ENCODE results near the gene TGFBRAP1. TPM values are rescaled to one million over a fixed set of nuclear protein-coding genes. Genes with fewer than 3 reads are reported as not detected.

TGFBRAP1 gene
- total RNA-seq, 1 donor from 2014 or later, result 13.8 TPM

DNA sequence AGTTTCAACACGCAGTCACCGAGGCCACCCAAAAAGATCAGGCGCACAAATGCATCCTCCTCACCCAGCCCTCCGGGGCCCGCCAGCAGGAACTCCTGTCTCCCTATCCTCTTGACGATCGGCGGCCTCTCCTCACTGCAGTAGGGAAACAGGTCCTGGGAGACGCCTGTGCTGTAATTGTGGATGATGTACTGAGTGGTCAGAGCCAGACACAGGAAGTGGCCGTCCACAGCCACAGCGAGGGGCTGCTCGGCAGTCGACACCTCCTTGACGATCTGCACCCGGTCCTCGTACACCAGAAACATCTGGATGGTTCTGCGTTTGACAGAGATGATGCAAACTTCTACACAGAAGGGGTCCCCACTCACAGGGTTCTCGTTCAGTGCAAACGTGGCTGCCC, 22.0 kb downstream of the TGFBRAP1 start:
- Histone ChIP-seq H3K4me1 (no peaks in the 10 kb centered on the region), H4K20me1 (ENCODE audit: low read depth) (peaks cover 9% of the 10 kb centered on the region), H3K27me3 (no peaks in the 10 kb centered on the region), H3K4me3 (no peak overlapping the region), H3K27ac (no peak overlapping the region), H3K36me3 (no peaks in the 10 kb centered on the region), H3K9me3 (ENCODE audit: low read depth) (no peaks in the 10 kb centered on the region), H3K4me2 (no peak overlapping the region), H3K9ac (no peak overlapping the region), H3K79me2 (ENCODE audit: low read depth) (peaks cover 25% of the 10 kb centered on the region), H3F3A (ENCODE audit: low read depth) (no peaks in the 10 kb centered on the region), H2AFZ (replicated peaks) (no peak overlapping the region)
- Mint-ChIP-seq H3K4me3 (no peak overlapping the region), H3K9me3 (no peaks in the 10 kb centered on the region), H3K4me1 (peaks cover 15% of the 10 kb centered on the region), H3K27me3 (ENCODE audit: insufficient read depth, low read depth) (no peaks in the 10 kb centered on the region), H3K27ac (no peak overlapping the region), H3K36me3 (peaks cover 19% of the 10 kb centered on the region)
- no peak for DNase-seq (ENCODE audit: low spot score)
- TF ChIP-seq, protein P1, sequence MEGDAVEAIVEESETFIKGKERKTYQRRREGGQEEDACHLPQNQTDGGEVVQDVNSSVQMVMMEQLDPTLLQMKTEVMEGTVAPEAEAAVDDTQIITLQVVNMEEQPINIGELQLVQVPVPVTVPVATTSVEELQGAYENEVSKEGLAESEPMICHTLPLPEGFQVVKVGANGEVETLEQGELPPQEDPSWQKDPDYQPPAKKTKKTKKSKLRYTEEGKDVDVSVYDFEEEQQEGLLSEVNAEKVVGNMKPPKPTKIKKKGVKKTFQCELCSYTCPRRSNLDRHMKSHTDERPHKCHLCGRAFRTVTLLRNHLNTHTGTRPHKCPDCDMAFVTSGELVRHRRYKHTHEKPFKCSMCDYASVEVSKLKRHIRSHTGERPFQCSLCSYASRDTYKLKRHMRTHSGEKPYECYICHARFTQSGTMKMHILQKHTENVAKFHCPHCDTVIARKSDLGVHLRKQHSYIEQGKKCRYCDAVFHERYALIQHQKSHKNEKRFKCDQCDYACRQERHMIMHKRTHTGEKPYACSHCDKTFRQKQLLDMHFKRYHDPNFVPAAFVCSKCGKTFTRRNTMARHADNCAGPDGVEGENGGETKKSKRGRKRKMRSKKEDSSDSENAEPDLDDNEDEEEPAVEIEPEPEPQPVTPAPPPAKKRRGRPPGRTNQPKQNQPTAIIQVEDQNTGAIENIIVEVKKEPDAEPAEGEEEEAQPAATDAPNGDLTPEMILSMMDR (IDR thresholded peaks at IDR 0.05), result no peak
- TF ChIP-seq EZH2 (IDR thresholded peaks at IDR 0.05) (no peak), EZH2phosphoT487 (IDR thresholded peaks at IDR 0.05) (no peak)

DNA sequence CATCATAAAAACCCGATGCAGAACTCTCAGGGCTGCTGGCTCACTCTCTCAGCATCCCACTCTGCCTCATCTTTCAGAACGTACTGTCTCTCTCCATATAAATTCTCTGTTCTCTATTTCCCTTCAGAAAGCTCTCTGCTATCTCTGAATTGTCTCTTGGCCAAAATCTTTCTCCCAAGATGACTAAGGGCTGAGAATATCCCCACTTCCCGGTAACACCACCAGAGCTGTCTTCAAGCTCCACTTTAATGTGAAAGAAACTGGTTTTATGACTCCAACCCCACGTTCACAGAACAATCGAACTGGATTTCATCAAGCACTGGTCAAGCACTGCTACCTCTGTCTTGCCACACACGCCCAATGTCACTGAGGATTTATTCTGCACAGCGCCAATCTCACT, 22.4 kb downstream of the TGFBRAP1 start:
- DNase-seq (ENCODE audit: low spot score), result no peak
- H3K9me3 Mint-ChIP-seq, result no peaks in the 10 kb centered on the region
- TF ChIP-seq EZH2phosphoT487 (IDR thresholded peaks at IDR 0.05) (no peak), EZH2 (IDR thresholded peaks at IDR 0.05) (no peak)
- TF ChIP-seq, protein P1 (IDR thresholded peaks at IDR 0.05), result no peak
- H3K36me3 ChIP-seq, result no peaks in the 10 kb centered on the region
- H3K36me3 Mint-ChIP-seq, result peaks cover 19% of the 10 kb centered on the region
- H3K4me2 ChIP-seq, result no peak overlapping the region
- no peaks in the 10 kb centered on the region for H3F3A ChIP-seq (ENCODE audit: low read depth)
- H3K27me3 ChIP-seq, result no peaks in the 10 kb centered on the region
- H3K79me2 ChIP-seq (ENCODE audit: low read depth), result peaks cover 23% of the 10 kb centered on the region
- H3K4me1 Mint-ChIP-seq, result peaks cover 15% of the 10 kb centered on the region
- no peak overlapping the region for H3K27ac Mint-ChIP-seq
- no peak overlapping the region for H2AFZ ChIP-seq (replicated peaks)
- H3K4me3 Mint-ChIP-seq, result no peak overlapping the region
- no peaks in the 10 kb centered on the region for H3K9me3 ChIP-seq (ENCODE audit: low read depth)
- H3K9ac ChIP-seq, result no peak overlapping the region
- peaks cover 9% of the 10 kb centered on the region for H4K20me1 ChIP-seq (ENCODE audit: low read depth)
- no peak overlapping the region for H3K27ac ChIP-seq
- no peaks in the 10 kb centered on the region for H3K27me3 Mint-ChIP-seq (ENCODE audit: insufficient read depth, low read depth)
- no peaks in the 10 kb centered on the region for H3K4me1 ChIP-seq
- no peak overlapping the region for H3K4me3 ChIP-seq

DNA sequence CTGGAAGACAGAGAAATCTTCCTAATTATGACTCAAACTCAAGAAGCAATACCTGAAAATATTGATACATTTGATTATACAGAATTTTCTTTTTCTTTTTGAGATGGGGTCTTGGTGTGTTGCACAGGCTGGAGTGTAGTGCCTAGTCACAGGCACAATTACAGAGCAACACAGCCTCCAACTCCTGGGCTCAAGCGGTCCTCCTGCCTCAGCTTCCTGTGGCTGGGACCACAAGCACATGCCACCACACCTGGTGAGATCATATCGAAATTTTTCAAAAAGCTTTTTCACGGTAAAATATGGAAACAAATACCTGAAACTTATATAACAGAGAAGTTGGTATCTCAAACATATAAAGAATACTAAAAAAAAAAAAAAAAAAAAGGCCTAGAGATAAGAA, 27.9 kb downstream of the TGFBRAP1 start:
- H3K36me3 Mint-ChIP-seq, result peaks cover 6% of the 10 kb centered on the region
- H3K27ac ChIP-seq, result no peak overlapping the region
- no peak overlapping the region for H3K9ac ChIP-seq
- no peaks in the 10 kb centered on the region for H3F3A ChIP-seq (ENCODE audit: low read depth)
- no peaks in the 10 kb centered on the region for H3K4me1 ChIP-seq
- DNase-seq (ENCODE audit: low spot score), result no peak
- H3K4me3 ChIP-seq, result no peak overlapping the region
- H3K79me2 ChIP-seq (ENCODE audit: low read depth), result peaks cover 20% of the 10 kb centered on the region
- H3K27me3 ChIP-seq, result no peaks in the 10 kb centered on the region
- H3K27ac Mint-ChIP-seq, result no peak overlapping the region
- TF ChIP-seq, protein P1 (IDR thresholded peaks at IDR 0.05), result no peak
- no peak for TF ChIP-seq EZH2 (IDR thresholded peaks at IDR 0.05)
- no peak for TF ChIP-seq EZH2phosphoT487 (IDR thresholded peaks at IDR 0.05)
- H3K4me1 Mint-ChIP-seq, result no peaks in the 10 kb centered on the region
- no peak overlapping the region for H2AFZ ChIP-seq (replicated peaks)
- no peak overlapping the region for H3K4me2 ChIP-seq
- H4K20me1 ChIP-seq (ENCODE audit: low read depth), result no peaks in the 10 kb centered on the region
- no peaks in the 10 kb centered on the region for H3K27me3 Mint-ChIP-seq (ENCODE audit: insufficient read depth, low read depth)
- no peaks in the 10 kb centered on the region for H3K36me3 ChIP-seq
- H3K4me3 Mint-ChIP-seq, result no peak overlapping the region
- H3K9me3 ChIP-seq (ENCODE audit: low read depth), result no peaks in the 10 kb centered on the region
- H3K9me3 Mint-ChIP-seq, result no peaks in the 10 kb centered on the region
